ENCODE data around the gene TANK. TPM values are rescaled to one million over a fixed set of nuclear protein-coding genes. Genes with fewer than 3 reads are reported as not detected.

TANK gene
- total and polyA plus RNA-seq, 2 of the 13 experiments (the other 11 are each of a cell fraction or from before 2014, with no cell fraction given) = 66.9 to 96.1 TPM

GRCh38 chr2:161160226-161161073 lies at the start of gene TANK (continued):
- peak; percentile 87; the same call in 1 of the 2 replicates for TF ChIP-seq ZNF232 (CRISPR knock-in tag; IDR thresholded peaks at IDR 0.05; ENCODE audit: borderline replicate concordance)
- peak; percentile 95 for TF ChIP-seq JUND (CRISPR knock-in tag; IDR thresholded peaks at IDR 0.05)
- TF ChIP-seq PHF5A (CRISPR knock-in tag; IDR thresholded peaks at IDR 0.05; ENCODE audit: low read depth, unreplicated experiment) = peak; percentile 62
- TF ChIP-seq HNF1A (IDR thresholded peaks at IDR 0.05; ENCODE audit: low read depth) = peak; percentile 87
- peak; percentile 82 for TF ChIP-seq HNF1A (CRISPR knock-in tag; IDR thresholded peaks at IDR 0.05; ENCODE audit: borderline replicate concordance)
- TF ChIP-seq EED (CRISPR knock-in tag; IDR thresholded peaks at IDR 0.05) = peak; percentile 97
- peak; percentile 28 for TF ChIP-seq TOE1 (CRISPR knock-in tag; IDR thresholded peaks at IDR 0.05)
- peak; percentile 87; the same call in 1 of the 2 replicates for TF ChIP-seq ZNF678 (CRISPR knock-in tag; IDR thresholded peaks at IDR 0.05)
- TF ChIP-seq ZNF737 (CRISPR knock-in tag; IDR thresholded peaks at IDR 0.05; ENCODE audit: borderline replicate concordance) = no peak
- peak; percentile 98; the same call in 1 of the 2 replicates for TF ChIP-seq ZC3H4 (CRISPR knock-in tag; IDR thresholded peaks at IDR 0.05; ENCODE audit: borderline replicate concordance)
- TF ChIP-seq HOXD1 (CRISPR knock-in tag; IDR thresholded peaks at IDR 0.05) = peak; percentile 76
- no peak for TF ChIP-seq PAWR (CRISPR knock-in tag; IDR thresholded peaks at IDR 0.05; ENCODE audit: borderline replicate concordance)
- peak; percentile 5; the same call in 1 of the 2 replicates for TF ChIP-seq SUZ12 (IDR thresholded peaks at IDR 0.05; ENCODE audit: low read depth, low read length)
- TF ChIP-seq, protein P1, sequence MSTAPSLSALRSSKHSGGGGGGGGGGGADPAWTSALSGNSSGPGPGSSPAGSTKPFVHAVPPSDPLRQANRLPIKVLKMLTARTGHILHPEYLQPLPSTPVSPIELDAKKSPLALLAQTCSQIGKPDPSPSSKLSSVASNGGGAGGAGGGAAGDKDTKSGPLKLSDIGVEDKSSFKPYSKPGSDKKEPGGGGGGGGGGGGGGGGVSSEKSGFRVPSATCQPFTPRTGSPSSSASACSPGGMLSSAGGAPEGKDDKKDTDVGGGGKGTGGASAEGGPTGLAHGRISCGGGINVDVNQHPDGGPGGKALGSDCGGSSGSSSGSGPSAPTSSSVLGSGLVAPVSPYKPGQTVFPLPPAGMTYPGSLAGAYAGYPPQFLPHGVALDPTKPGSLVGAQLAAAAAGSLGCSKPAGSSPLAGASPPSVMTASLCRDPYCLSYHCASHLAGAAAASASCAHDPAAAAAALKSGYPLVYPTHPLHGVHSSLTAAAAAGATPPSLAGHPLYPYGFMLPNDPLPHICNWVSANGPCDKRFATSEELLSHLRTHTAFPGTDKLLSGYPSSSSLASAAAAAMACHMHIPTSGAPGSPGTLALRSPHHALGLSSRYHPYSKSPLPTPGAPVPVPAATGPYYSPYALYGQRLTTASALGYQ (CRISPR knock-in tag; IDR thresholded peaks at IDR 0.05) = peak; percentile 72
- peak; percentile 29; the same call in 1 of the 2 replicates for TF ChIP-seq ZNF205 (CRISPR knock-in tag; IDR thresholded peaks at IDR 0.05)
- TF ChIP-seq ZNF230 (CRISPR knock-in tag; IDR thresholded peaks at IDR 0.05) = peak; percentile 73; the same call in 1 of the 2 replicates
- TF ChIP-seq ZFP62 (CRISPR knock-in tag; IDR thresholded peaks at IDR 0.05) = no peak
- TF ChIP-seq ZNF280D (CRISPR knock-in tag; IDR thresholded peaks at IDR 0.05) = peak; percentile 96
- TF ChIP-seq FLYWCH1 (CRISPR knock-in tag; IDR thresholded peaks at IDR 0.05) = peak; percentile 67; the same call in 1 of the 2 replicates
- TF ChIP-seq ZNF850 (CRISPR knock-in tag; conservative IDR thresholded peaks at IDR 0.05) = no peak
- TF ChIP-seq HOXA7 (CRISPR knock-in tag; IDR thresholded peaks at IDR 0.05) = no peak

Data from HepG2 (cell line).